Stomach (tissue), 9 donors: ENCODE results near the gene CCZ1. TPM values are rescaled to one million over a fixed set of nuclear protein-coding genes. Genes with fewer than 3 reads are reported as not detected.
"Not testable (repeated sequence)": the region's sequence is repeated elsewhere in the genome, so short reads cannot be mapped to it uniquely, and the experiment has no call there.

Experiments
- DNase-seq, 2 donors: peaks; one replicate each; pipeline versions ENCODE4 v3.0.0 to v3.0.0-alpha.2; 2013 to 2019
- H3K27ac ChIP-seq, 5 donors: fragments of 200-600 bp in 4 of 5; sonication (generic) in 4 of 5; one replicate each; pipeline ENCODE4 v1.5.1; 2013 to 2019; ENCODE audit warnings: mild to moderate bottlenecking in 1 of 5, moderate library complexity in 1 of 5
- H3K27me3 ChIP-seq, 3 donors: fragments of 200-600 bp; sonication (generic); one replicate each; pipeline ENCODE4 v1.5.1; 2017 to 2019; ENCODE audit warnings: mixed run types in 1 of 3
- H3K36me3 ChIP-seq, 4 donors: fragments of 200-600 bp; sonication (generic); 1 replicate in 3 of 4; 2 replicates in 1 of 4; pipeline ENCODE4 v1.5.1; 2016 to 2019
- H3K4me1 ChIP-seq, 4 donors: fragments of 200-600 bp; sonication (generic); one replicate each; pipeline ENCODE4 v1.5.1; 2016 to 2019
- H3K4me3 ChIP-seq, 4 donors: fragments of 200-600 bp; sonication (generic) in 3 of 4; one replicate each; pipeline ENCODE4 v1.5.1; 2016 to 2019; ENCODE audit warnings: mild to moderate bottlenecking in 1 of 4
- H3K9me3 ChIP-seq, 4 donors: fragments of 200-600 bp; sonication (generic); one replicate each; pipeline ENCODE4 v1.5.1; 2016 to 2019
- EP300 ChIP-seq: sonication (generic); formaldehyde crosslinking; IDR thresholded peaks from one replicate; pipeline ENCODE4 v1.6.1; 2017; ENCODE audit warnings: antibody characterized with exemption
- POLR2A ChIP-seq, 4 donors: fragments of 450-650 bp; IDR thresholded peaks; one replicate each; pipeline ENCODE4 v1.6.1; 2016; ENCODE audit warnings: antibody characterized with exemption in 4 of 4, control low read depth in 2 of 4, mild to moderate bottlenecking in 1 of 4, moderate library complexity in 1 of 4
- POLR2AphosphoS5 ChIP-seq, 3 donors: sonication (generic); formaldehyde crosslinking; IDR thresholded peaks; one replicate each; pipeline ENCODE4 v1.6.1; 2016; ENCODE audit warnings: antibody characterized with exemption in 3 of 3
- WGBS, 5 donors: extraction: QIAGEN DNeasy Blood & Tissue Kit in 3 of 5; methylation state at CpG; one replicate each; pipeline versions ENCODE4 v1.1.5 to v1.1.7; 2013 to 2018; 5-methylcytosine and 5-hydroxymethylcytosine counted together
- intact Hi-C: fragments of 100-400 bp; cut with DNase I; formaldehyde crosslinking; loops from one replicate; pipeline ENCODE4 v1.15.1; 2023; ENCODE audit warnings: low total_unique reads
- polyA plus RNA-seq, 3 donors: library from polyadenylated mRNA; stranded (reverse); fragments of 200-250 nt; gene quantifications; one replicate each; pipeline ENCODE4 v1.2.3, GENCODE V29; 2013
- total RNA-seq, 5 donors: library from RNA; depleted of rRNA; stranded (reverse); fragments of >200 nt; gene quantifications; one replicate each; pipeline versions ENCODE4 v1.1.0 to v1.2.3, GENCODE V29; 2014 to 2016
- TF ChIP-seq, protein P1 (sequence below), 7 experiments: fragments of 450-650 bp in 4 of 7; fragments of 200-600 bp in 3 of 7; sonication (generic) in 3 of 7; IDR thresholded peaks; one replicate each; pipeline ENCODE4 v1.5.1; 2016 to 2019; ENCODE audit warnings: antibody characterized with exemption in 7 of 7, control low read depth in 2 of 7, mild to moderate bottlenecking in 1 of 7
- donor health status: healthy with polysubstance abuse.
- donor health status: Bipolar disorder and iron deficiency.
- donor health status: healthy.

The CCZ1 gene
- total and polyA plus RNA-seq, 8 donors, result 8.4 to 62.3 (median 45.0) TPM

DNA sequence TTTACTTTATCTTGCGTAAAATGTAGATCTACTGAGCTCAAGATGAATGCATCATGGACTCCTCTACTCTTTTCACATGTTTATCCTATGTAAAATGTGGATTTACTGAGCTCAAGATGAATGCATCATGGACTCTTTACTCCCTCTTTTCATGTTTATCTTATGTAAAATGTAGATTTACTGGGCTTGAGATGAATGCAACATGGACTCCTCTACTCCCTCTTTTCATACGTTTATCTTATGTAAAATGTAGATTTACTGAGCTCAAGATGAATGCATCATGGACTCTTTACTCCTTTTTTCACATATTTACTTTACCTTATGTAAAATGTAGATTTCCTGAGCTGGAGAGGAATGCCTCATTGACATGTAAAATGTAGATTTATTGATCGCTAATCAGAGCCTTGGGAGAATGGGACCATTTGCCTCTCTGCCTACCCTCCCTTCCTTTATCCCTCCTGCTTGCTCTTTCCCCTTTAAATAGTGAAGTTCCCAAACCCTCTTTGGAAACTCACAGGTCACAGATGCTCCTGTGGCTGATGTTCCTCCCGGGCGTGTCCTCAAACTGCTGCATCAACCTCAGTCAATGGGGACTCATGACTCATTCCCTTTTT, 35.7 kb upstream of the CCZ1 start:
- H3K27me3 ChIP-seq, H3K4me3 ChIP-seq, H3K27ac ChIP-seq, H3K36me3 ChIP-seq, H3K4me1 ChIP-seq, DNase-seq, intact Hi-C loops, H3K9me3 ChIP-seq: not testable (repeated sequence)
- WGBS, 5 donors, result 74 to 90% (median 88%) methylated on average over 5 of the region's 5 CpGs

DNA sequence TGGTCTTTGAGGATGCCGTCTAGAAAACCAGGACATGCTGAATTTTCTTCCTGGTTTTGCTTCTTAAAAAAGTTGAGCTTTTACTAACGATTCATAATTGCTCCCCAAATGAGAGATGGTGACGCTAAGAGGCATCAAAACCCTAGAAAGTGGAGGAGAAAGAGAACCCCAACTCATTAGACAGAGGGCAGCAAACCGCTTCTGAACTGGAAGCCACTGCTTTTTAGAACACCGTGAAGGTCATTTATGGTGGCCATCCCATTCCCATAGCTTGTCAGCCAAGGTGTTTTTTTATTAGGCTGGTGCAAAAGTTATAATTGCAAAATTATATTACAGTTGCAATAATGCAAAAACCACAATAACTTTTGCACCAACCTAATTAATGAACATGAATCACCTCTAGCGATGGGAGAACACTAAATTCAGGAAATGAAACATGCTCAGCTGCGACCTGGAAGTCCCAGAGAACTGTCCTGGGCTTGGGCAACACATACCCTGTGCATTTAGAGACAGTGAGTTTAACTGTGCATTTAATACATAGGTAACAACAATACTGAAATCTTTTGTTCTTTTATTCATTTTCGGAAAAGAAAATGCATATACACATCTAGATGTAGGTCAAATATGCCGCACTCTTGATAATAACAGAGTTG, 33.1 kb upstream of the CCZ1 start:
- DNase-seq, intact Hi-C loops, H3K27me3 ChIP-seq, H3K4me1 ChIP-seq, H3K27ac ChIP-seq, H3K4me3 ChIP-seq, H3K9me3 ChIP-seq, H3K36me3 ChIP-seq: not testable (repeated sequence)
- WGBS, 5 donors, result 62 to 76% (median 70%) methylated on average over 8 to 9 of the region's 9 CpGs

DNA sequence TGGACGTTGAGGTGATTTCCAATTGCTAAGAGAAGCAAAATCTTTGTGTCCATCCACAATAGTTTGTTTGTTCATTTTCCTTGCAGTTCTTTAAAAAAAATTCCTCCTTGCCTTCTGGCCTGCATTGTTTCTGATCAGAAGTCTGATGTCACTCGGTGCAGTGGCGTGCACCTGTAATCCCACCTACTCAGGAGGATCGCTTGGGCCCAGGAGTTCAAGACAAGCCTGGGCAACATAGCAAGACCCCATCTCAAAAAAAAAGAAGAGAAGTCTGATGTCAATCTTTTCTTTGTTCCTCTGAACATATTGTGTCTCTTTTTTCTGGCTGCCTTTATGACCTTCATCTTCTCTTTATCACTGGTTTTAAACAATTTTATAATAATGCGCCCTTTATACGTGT, 31.5 kb upstream of the CCZ1 start:
- no peak overlapping the region for H3K4me3 ChIP-seq
- intact Hi-C loops, result no loop called here
- DNase-seq, result no peak
- H3K9me3 ChIP-seq, result peaks cover 0 to 5% (median 0%) of the 10 kb centered on the region in 4 donors
- H3K27ac ChIP-seq, result no peak overlapping the region
- WGBS, 5 donors, result 86 to 93% (median 90%) methylated on average over 6 of the region's 6 CpGs
- TF ChIP-seq, protein P1, sequence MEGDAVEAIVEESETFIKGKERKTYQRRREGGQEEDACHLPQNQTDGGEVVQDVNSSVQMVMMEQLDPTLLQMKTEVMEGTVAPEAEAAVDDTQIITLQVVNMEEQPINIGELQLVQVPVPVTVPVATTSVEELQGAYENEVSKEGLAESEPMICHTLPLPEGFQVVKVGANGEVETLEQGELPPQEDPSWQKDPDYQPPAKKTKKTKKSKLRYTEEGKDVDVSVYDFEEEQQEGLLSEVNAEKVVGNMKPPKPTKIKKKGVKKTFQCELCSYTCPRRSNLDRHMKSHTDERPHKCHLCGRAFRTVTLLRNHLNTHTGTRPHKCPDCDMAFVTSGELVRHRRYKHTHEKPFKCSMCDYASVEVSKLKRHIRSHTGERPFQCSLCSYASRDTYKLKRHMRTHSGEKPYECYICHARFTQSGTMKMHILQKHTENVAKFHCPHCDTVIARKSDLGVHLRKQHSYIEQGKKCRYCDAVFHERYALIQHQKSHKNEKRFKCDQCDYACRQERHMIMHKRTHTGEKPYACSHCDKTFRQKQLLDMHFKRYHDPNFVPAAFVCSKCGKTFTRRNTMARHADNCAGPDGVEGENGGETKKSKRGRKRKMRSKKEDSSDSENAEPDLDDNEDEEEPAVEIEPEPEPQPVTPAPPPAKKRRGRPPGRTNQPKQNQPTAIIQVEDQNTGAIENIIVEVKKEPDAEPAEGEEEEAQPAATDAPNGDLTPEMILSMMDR (IDR thresholded peaks at IDR 0.05), result no peak
- TF ChIP-seq POLR2AphosphoS5 (IDR thresholded peaks at IDR 0.05) (no peak), EP300 (no peak), POLR2A (IDR thresholded peaks at IDR 0.05) (no peak)
- H3K27me3 ChIP-seq, result no peaks in the 10 kb centered on the region
- H3K36me3 ChIP-seq, result no peaks in the 10 kb centered on the region
- H3K4me1 ChIP-seq, result no peaks in the 10 kb centered on the region

DNA sequence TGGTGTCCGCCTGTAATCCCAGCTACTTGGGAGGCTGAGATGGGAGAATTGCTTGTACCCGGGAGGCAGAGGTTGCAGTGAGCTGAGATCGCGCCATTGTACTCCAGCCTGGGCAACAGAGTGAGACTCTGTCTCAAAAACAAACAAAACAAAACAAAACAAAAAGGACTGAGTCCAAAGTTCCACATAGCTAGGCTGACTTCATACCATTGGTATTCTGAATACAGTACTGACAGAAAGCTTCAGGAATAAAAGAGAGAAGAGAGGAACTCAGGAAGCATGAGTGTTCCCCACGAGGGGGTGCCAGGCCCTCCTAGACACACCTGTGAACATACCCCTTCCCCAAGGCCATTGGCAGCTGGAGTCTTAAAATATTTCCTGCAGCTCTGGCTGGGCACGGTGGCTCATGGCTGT, 29.6 kb upstream of the CCZ1 start:
- H3K4me1 ChIP-seq, H3K27me3 ChIP-seq, intact Hi-C loops, H3K9me3 ChIP-seq, H3K4me3 ChIP-seq, H3K36me3 ChIP-seq, H3K27ac ChIP-seq, DNase-seq: not testable (repeated sequence)
- 66 to 79% (median 68%) methylated on average over 6 of the region's 6 CpGs for WGBS, 5 donors

DNA sequence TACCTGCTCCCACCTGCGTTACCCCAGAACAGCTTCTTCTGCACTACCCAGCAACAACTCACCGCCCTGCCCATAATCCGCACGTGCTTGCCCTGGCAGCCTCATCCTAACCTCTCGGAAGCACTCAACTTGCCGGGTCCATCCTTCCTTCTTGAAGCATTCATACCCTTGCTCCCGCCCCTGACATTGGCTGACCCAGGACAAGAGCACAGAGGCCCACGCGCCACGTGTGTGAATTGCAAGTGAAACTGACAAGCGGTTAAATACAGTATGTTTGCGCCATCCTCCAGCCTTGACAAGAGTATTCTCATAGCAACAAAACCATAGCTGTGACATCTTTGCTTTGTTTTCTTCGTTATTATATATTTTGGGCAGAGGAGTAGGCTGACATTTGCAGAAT, 28.8 kb upstream of the CCZ1 start:
- Histone ChIP-seq H3K36me3 (no peaks in the 10 kb centered on the region), H3K27ac (no peak overlapping the region), H3K27me3 (no peaks in the 10 kb centered on the region), H3K4me3 (no peak overlapping the region), H3K9me3 (peaks cover 0 to 5% (median 0%) of the 10 kb centered on the region in 4 donors), H3K4me1 (no peaks in the 10 kb centered on the region)
- 86 to 90% (median 89%) methylated on average over 13 of the region's 13 CpGs for WGBS, 5 donors
- TF ChIP-seq POLR2A (IDR thresholded peaks at IDR 0.05) (no peak), EP300 (no peak), POLR2AphosphoS5 (IDR thresholded peaks at IDR 0.05) (no peak)
- TF ChIP-seq, protein P1 (IDR thresholded peaks at IDR 0.05), result no peak
- intact Hi-C loops, result no loop called here
- no peak for DNase-seq

DNA sequence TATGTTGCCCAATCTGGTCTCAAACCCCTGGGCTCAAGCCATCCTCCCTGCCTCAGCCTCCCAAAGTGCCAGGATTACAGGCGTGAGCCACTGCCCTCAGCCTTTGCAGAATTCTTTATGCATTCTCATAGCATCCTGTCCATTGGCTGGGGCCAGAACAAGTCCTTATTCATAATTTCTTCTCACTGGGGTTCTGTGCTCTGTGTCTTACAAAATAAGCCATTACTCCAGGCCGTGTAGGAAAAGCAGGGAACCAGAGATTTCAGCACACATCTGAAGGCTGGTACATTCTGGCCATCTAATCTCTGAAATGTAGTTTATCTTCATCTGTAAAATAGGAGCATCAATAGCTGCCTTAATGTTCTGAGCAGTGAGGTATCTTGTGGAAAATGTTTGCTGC, 28.2 kb upstream of the CCZ1 start:
- Histone ChIP-seq H3K4me1 (no peaks in the 10 kb centered on the region), H3K4me3 (no peak overlapping the region), H3K9me3 (peaks cover 0 to 5% (median 0%) of the 10 kb centered on the region in 4 donors), H3K27me3 (no peaks in the 10 kb centered on the region), H3K36me3 (no peaks in the 10 kb centered on the region), H3K27ac (no peak overlapping the region)
- TF ChIP-seq POLR2A (IDR thresholded peaks at IDR 0.05), result no peak
- TF ChIP-seq EP300, result no peak
- TF ChIP-seq, protein P1 (IDR thresholded peaks at IDR 0.05), result no peak
- TF ChIP-seq POLR2AphosphoS5 (IDR thresholded peaks at IDR 0.05), result no peak
- no peak for DNase-seq
- WGBS, 5 donors, result 56 to 85% (median 77%) methylated on average over 2 of the region's 2 CpGs
- intact Hi-C loops, result no loop called here
